ENCODE measurements around the gene OPA1. TPM values are rescaled to one million over a fixed set of nuclear protein-coding genes. Genes with fewer than 3 reads are reported as not detected.

Gene OPA1
- total RNA-seq (2014; rRNA removed; shearing (Covaris generic)) = 37.4 and 62.4 TPM in 2 replicates

DNA sequence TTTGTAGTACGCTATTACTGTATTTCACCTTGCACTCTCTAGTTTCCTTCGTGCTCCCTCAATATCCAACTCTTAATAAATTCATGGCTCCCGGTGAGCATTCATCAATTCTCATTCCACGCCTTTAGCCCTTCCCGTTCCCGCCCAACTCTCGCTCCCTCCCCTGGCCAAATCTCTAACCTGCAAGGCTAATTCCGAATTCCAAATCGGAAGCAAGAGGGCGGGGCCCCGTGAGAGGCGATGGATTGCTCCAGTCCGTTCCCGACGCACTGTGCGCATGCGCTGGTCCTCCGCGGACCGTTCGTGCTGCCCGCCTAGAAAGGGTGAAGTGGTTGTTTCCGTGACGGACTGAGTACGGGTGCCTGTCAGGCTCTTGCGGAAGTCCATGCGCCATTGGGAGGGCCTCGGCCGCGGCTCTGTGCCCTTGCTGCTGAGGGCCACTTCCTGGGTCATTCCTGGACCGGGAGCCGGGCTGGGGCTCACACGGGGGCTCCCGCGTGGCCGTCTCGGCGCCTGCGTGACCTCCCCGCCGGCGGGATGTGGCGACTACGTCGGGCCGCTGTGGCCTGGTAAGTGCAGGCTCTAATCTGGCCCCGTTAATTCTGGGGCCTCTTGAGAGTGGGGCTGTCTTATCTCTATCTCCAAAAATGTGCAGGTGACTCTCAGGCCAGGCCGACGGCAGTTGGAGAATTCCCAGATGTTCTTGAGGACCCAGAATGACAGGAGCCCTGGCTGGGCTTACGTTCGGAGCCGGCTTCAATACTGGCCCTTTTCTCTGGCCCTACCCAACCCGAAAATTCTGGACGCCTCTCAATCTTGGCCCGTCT, at the start of gene OPA1:
OPA1 (plus strand) TSS at position 368 of the 827 bp plus-strand sequence; CDS start at position 538, 170 bp downstream.

DNA sequence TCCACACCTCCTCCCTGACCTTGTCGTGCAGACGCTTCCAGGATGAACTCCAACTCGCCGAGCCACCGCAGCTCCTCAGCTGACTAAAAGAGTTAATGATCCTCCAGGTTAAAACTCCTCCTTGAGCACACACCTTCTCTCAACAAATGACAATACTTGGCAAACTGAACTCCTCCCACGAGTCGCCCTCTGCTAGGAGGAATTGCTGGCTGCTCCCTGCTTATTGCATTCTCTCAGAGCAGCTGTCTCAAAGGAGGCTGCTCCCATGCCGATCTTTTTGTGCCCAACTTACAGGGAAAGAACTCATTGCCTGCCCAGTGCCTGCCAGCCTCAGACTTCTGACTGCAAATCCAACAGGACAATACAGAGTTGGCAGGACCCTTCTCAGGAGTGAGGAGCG, 38.2 kb upstream of the OPA1 start, which contains the start of gene ATP13A4:
ATP13A4 (minus strand) TSS at position 85 of the 400 bp plus-strand sequence. CDS start 96 bp downstream, outside the sequence.

Small RNA genes within 50 kb of the gene (small RNA-seq; reads per million reads assigned to genes)
- gene RF00019 (not detected), gene RN7SL447P (not detected)

Other genes starting within 250 kb of the OPA1 start
- gene ATP13A5, start 214.5 kb upstream of the OPA1 start, total RNA-seq (2014; rRNA removed; shearing (Covaris generic)) = not detected in 2 replicates
- gene ATP13A4, start 38.3 kb upstream of the OPA1 start, total RNA-seq (2014; rRNA removed; shearing (Covaris generic)) = not detected in 2 replicates

Data from A375 (cell line).